BLaER1 (cell line): ENCODE data around the gene ISOC1.

Source experiments
- H3K27ac ChIP-seq: shearing (Covaris generic); formaldehyde crosslinking; 2 replicates; pipeline ENCODE4 v1.8.1; 2022
- H3K27me3 ChIP-seq: shearing (Covaris generic); formaldehyde crosslinking; 2 replicates; pipeline ENCODE4 v1.8.1; 2022
- H3K36me3 ChIP-seq: shearing (Covaris generic); formaldehyde crosslinking; 2 replicates; pipeline ENCODE4 v1.8.1; 2022
- H3K4me1 ChIP-seq: shearing (Covaris generic); formaldehyde crosslinking; 2 replicates; pipeline ENCODE4 v1.8.1; 2022
- H3K4me2 ChIP-seq: shearing (Covaris generic); formaldehyde crosslinking; 2 replicates; pipeline ENCODE4 v1.8.1; 2022
- H3K4me3 ChIP-seq: shearing (Covaris generic); formaldehyde crosslinking; 2 replicates; pipeline ENCODE4 v1.8.1; 2022
- H3K9ac ChIP-seq: shearing (Covaris generic); formaldehyde crosslinking; 2 replicates; pipeline ENCODE4 v1.8.1; 2022
- H3K9me3 ChIP-seq: shearing (Covaris generic); formaldehyde crosslinking; 2 replicates; pipeline ENCODE4 v1.8.1; 2022
- H4K20me1 ChIP-seq: shearing (Covaris generic); formaldehyde crosslinking; 2 replicates; pipeline ENCODE4 v1.8.1; 2022
- Cebpa-rat ChIP-seq: shearing (Covaris generic); IDR thresholded peaks from 2 replicates; pipeline ENCODE4 v1.8.1; 2022

The ISOC1 gene

DNA sequence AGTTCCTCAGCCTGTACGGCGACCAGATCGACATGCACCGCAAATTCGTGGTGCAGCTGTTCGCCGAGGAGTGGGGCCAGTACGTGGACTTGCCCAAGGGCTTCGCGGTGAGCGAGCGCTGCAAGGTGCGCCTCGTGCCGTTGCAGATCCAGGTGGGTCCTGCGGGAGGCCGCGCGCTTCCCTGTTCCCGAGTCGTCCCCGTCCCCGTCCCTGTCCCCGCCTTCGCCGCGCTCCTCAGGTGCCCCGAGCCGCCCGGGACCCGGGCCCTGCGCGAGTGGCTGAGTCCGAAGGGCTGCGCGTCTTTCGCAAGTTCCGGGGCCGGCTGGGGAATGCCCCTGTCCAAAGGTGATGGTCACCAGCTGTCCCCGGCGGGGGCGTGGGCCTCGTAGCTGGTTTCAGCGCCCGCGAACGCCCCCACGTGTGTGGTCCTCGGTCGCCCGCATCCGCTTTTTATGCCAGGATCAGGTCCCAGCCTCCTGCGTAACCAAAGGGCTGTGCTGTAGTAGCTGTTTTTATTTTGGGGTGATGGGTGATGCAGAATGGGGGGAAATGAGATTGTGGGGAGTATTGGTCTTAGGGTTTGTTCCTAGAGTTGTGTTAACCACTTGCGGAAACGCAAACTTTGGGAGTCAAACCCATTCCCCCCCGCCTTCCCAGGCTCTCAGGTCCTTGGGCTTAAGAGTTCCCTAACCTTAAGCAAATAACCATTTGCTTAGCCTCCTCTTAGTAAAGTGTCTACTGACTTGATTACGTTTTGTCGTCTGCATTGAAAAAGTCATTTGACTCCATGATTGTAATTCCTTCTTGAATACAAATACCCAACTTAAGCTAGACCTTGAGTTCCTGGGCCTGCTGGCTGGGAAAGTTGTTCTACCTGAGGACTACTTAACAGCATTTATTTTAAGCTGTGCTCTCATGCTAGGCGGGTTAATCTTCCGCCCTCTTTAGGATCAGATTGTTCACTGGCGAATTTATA is 663 bp downstream of the ISOC1 start:
- Histone ChIP-seq H3K27ac (peak overlapping the region; percentile 79), H4K20me1 (no peaks in the 10 kb centered on the region), H3K4me2 (peak overlapping the region; percentile 81), H3K9me3 (no peaks in the 10 kb centered on the region), H3K4me1 (peaks cover 34% of the 10 kb centered on the region), H3K27me3 (no peaks in the 10 kb centered on the region), H3K36me3 (no peaks in the 10 kb centered on the region), H3K4me3 (peak overlapping the region; percentile 89), H3K9ac (peak overlapping the region; percentile 85)
- TF ChIP-seq Cebpa-rat, result no peak

DNA sequence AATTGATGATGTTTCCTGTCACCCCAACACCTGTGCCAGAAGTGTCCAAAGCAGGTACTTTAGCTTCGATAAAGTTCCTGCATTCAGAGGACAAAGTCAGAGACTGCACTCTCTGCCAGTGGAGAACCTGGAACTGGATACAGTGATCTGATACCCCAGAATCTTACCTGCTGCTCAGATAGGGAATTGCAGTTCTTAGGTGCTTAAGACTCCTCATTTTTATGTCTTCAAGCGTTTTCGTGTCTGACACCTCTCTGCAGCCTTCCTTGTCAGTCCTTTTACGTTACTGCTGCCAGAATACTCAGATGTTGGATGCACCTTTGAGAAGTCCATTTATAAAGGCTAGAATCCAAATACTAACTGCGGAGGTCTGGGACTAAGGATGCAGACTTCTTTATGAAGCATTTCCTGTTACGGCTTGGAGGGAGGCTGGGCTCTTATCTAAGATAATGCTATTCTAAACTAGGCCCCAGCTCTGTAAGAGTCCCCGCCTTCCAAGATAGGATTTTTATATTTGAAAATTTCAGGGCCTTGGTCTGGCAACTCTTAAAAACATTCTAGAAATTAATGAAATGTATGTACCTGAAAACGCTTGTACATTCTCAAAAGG is 1.9 kb downstream of the ISOC1 start:
- H4K20me1 ChIP-seq, result no peaks in the 10 kb centered on the region
- no peaks in the 10 kb centered on the region for H3K27me3 ChIP-seq
- H3K9me3 ChIP-seq, result no peaks in the 10 kb centered on the region
- H3K27ac ChIP-seq, result no peak overlapping the region
- H3K4me3 ChIP-seq, result no peak overlapping the region
- H3K36me3 ChIP-seq, result no peaks in the 10 kb centered on the region
- H3K9ac ChIP-seq, result no peak overlapping the region
- peaks cover 34% of the 10 kb centered on the region for H3K4me1 ChIP-seq
- H3K4me2 ChIP-seq, result peak overlapping the region; percentile 81
- TF ChIP-seq Cebpa-rat, result no peak

DNA sequence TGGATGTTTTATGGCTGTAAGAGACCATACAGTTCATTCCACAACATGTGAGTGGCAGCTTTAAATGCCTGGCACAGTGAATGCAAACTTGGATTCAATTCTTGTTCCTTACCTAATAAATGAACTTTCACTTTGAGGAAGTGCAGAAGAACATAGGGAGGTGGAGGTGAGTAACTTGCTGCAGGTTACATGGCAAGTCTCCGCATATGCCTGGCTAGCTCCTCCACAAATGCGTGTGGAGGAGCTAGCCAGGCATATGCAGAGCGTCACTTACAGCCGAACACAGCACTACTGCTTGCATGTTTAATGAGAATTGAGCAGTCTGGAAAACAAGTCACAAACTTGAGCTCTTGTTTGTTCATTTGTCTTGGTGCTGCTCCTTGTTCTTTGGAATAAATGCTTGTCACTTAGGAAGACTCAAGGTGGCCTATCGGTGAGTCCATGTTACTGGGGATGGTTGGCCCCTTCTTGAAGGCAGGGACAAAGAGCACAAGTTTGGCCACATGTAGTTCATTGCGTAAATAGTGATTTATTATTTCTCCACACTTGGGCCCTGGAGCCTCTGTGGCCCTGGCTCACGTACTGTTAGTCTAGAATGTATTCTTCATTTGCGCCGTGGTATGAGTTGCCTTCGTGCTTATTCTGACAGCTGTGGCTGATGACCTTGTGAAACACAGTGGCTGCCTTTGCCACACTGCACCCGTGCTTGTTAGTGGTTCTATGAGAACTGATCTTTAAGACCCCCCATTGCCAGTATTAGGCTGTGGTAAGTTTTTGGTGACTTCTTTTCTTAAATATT is 3.1 kb downstream of the ISOC1 start:
- no peak for TF ChIP-seq Cebpa-rat
- Histone ChIP-seq H3K36me3 (no peaks in the 10 kb centered on the region), H3K27me3 (no peaks in the 10 kb centered on the region), H3K4me2 (no peak overlapping the region), H3K27ac (no peak overlapping the region), H3K4me3 (no peak overlapping the region), H3K9ac (no peak overlapping the region), H4K20me1 (no peaks in the 10 kb centered on the region), H3K9me3 (no peaks in the 10 kb centered on the region), H3K4me1 (peaks cover 34% of the 10 kb centered on the region)

GRCh38 chr5:129098488-129099183 is 4.1 kb downstream of the ISOC1 start:
- Histone ChIP-seq H3K9me3 (no peaks in the 10 kb centered on the region), H3K9ac (no peak overlapping the region), H3K4me3 (no peak overlapping the region), H3K27me3 (no peaks in the 10 kb centered on the region), H3K4me1 (peaks cover 31% of the 10 kb centered on the region), H3K4me2 (peak overlapping the region; percentile 15; the same call in 1 of the 2 replicates), H3K36me3 (no peaks in the 10 kb centered on the region), H4K20me1 (0 out of 2 replicates have a peak, but pooled peaks cover 8% of the 10 kb centered on the region), H3K27ac (no peak overlapping the region)
- TF ChIP-seq Cebpa-rat, result no peak

GRCh38 chr5:129099184-129099569 is 4.6 kb downstream of the ISOC1 start:
- Histone ChIP-seq H3K36me3 (no peaks in the 10 kb centered on the region), H3K9me3 (no peaks in the 10 kb centered on the region), H3K27ac (no peak overlapping the region), H3K27me3 (no peaks in the 10 kb centered on the region), H3K4me1 (peaks cover 26% of the 10 kb centered on the region), H3K9ac (no peak overlapping the region), H4K20me1 (0 out of 2 replicates have a peak, but pooled peaks cover 9% of the 10 kb centered on the region), H3K4me3 (no peak overlapping the region), H3K4me2 (0 out of 2 replicates have a peak overlapping the region, but pooled peaks have one; percentile 15)
- TF ChIP-seq Cebpa-rat, result no peak

DNA sequence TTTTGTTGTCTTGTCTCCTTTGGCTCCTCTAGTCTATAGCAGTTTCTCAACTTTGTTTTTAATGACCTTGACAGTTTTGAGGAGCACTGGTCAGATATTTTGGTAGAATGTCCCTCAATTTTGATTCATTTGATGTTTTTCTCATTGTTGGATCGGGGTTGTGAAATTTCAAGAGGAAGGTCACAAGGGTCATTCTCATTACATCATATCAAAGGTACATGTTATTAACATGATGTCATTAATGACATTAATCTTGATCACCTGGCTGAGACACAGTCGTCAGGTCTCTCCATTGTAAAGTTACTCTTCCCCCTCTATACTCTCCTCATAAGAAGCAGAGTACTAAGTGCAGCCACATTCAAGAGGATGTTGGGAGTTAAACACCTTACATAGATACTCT is 7.2 kb downstream of the ISOC1 start:
- 0 out of 2 replicates have a peak, but pooled peaks cover 9% of the 10 kb centered on the region for H4K20me1 ChIP-seq

GRCh38 chr5:129103397-129103796 is 8.8 kb downstream of the ISOC1 start:
- peaks cover 10% of the 10 kb centered on the region for H3K4me1 ChIP-seq
- no peak overlapping the region for H3K9ac ChIP-seq

More for the DNA sequence above, 7.2 kb downstream of the ISOC1 start:
- H3K27ac ChIP-seq, result no peak overlapping the region
- H3K4me1 ChIP-seq, result peaks cover 11% of the 10 kb centered on the region
- H3K36me3 ChIP-seq, result peaks cover 15% of the 10 kb centered on the region
- no peak overlapping the region for H3K4me3 ChIP-seq
- H3K27me3 ChIP-seq, result no peaks in the 10 kb centered on the region
- H3K9me3 ChIP-seq, result no peaks in the 10 kb centered on the region
- TF ChIP-seq Cebpa-rat, result no peak
- no peak overlapping the region for H3K9ac ChIP-seq
- no peak overlapping the region for H3K4me2 ChIP-seq

GRCh38 chr5:129104915-129105455 is 10.4 kb downstream of the ISOC1 start:
- Histone ChIP-seq H3K4me3 (no peak overlapping the region), H3K4me2 (no peak overlapping the region), H3K4me1 (no peaks in the 10 kb centered on the region), H3K9ac (no peak overlapping the region), H3K27ac (no peak overlapping the region), H3K36me3 (peaks cover 43% of the 10 kb centered on the region), H3K27me3 (no peaks in the 10 kb centered on the region), H4K20me1 (0 out of 2 replicates have a peak, but pooled peaks cover 9% of the 10 kb centered on the region), H3K9me3 (no peaks in the 10 kb centered on the region)
- no peak for TF ChIP-seq Cebpa-rat

More at GRCh38 chr5:129103397-129103796, 8.8 kb downstream of the ISOC1 start:
- H3K4me3 ChIP-seq, result no peak overlapping the region
- no peak overlapping the region for H3K4me2 ChIP-seq
- H3K9me3 ChIP-seq, result no peaks in the 10 kb centered on the region
- no peaks in the 10 kb centered on the region for H3K27me3 ChIP-seq
- no peak for TF ChIP-seq Cebpa-rat
- no peak overlapping the region for H3K27ac ChIP-seq
- H3K36me3 ChIP-seq, result peaks cover 31% of the 10 kb centered on the region
- 0 out of 2 replicates have a peak, but pooled peaks cover 9% of the 10 kb centered on the region for H4K20me1 ChIP-seq

DNA sequence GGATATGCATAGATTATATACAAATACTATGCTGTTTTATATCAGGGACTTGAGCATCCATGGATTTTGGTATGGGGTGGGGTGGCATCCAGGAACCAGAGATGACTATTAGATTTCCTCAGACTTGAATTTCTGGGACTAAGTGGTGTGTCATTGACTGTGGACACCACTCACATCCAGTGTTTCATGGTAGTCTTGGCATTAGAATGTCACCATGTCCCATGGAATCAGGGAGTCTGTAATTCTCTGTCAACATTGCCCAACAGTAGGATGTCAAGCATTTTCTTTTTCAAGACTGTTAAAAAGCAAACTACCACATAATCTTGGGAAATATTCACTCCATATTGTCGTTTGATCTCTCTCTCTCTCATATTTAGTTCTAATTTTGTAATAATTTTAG is 13.1 kb downstream of the ISOC1 start:
- H3K36me3 ChIP-seq, result peaks cover 54% of the 10 kb centered on the region
- no peaks in the 10 kb centered on the region for H3K4me1 ChIP-seq
- 0 out of 2 replicates have a peak, but pooled peaks cover 9% of the 10 kb centered on the region for H4K20me1 ChIP-seq
- H3K27me3 ChIP-seq, result no peaks in the 10 kb centered on the region
- no peak overlapping the region for H3K4me2 ChIP-seq
- H3K27ac ChIP-seq, result no peak overlapping the region
- no peak overlapping the region for H3K4me3 ChIP-seq
- H3K9ac ChIP-seq, result no peak overlapping the region
- H3K9me3 ChIP-seq, result no peaks in the 10 kb centered on the region
- TF ChIP-seq Cebpa-rat, result no peak
